Fibroblast of skin of left quadriceps (primary cell): ENCODE measurements around the gene POLL.
"Not testable (repeated sequence)": the region's sequence is repeated elsewhere in the genome, so short reads cannot be mapped to it uniquely, and the experiment has no call there.

ENCODE experiments used
- DNase-seq, 2 experiments: peaks; one replicate each; pipeline ENCODE4 v3.0.0-alpha.2; 2013; ENCODE audit warnings: low read depth in 2 of 2

Gene POLL

GRCh38 chr10:101587725-101588653 is at the start of gene POLL, which contains the start of gene DPCD:
Gene POLL (minus strand): TSS chr10:101588257. CDS start chr10:101587360, 897 bp downstream.
Gene DPCD (plus strand): TSS chr10:101588321. CDS start chr10:101588337, 16 bp downstream.
- DNase-seq = peak; percentile 86 to 87

GRCh38 chr10:101633510-101633909 is 45.5 kb upstream of the POLL start:
- not testable (repeated sequence) for DNase-seq

GRCh38 chr10:101631821-101632475 is 43.9 kb upstream of the POLL start:
- no peak for DNase-seq

- no peak for DNase-seq
These were observed 42.5 kb upstream of the POLL start for GRCh38 chr10:101630633-101630920.

- DNase-seq = no peak
These were observed 42.0 kb upstream of the POLL start for GRCh38 chr10:101629837-101630632.

GRCh38 chr10:101625821-101626412 is 37.9 kb upstream of the POLL start:
- DNase-seq = no peak

GRCh38 chr10:101624526-101625102 is 36.6 kb upstream of the POLL start:
- no peak for DNase-seq

GRCh38 chr10:101623528-101623927 is 35.5 kb upstream of the POLL start:
- no peak for DNase-seq

GRCh38 chr10:101619983-101620382 is 31.9 kb upstream of the POLL start:
- DNase-seq = no peak

- DNase-seq = no peak
These were observed 30.8 kb upstream of the POLL start for GRCh38 chr10:101618871-101619270.

- no peak for DNase-seq
These were observed 29.9 kb upstream of the POLL start for GRCh38 chr10:101617824-101618568.

GRCh38 chr10:101617102-101617823 is 29.2 kb upstream of the POLL start:
- no peak for DNase-seq

- no peak for DNase-seq
These were observed 28.5 kb upstream of the POLL start for GRCh38 chr10:101616415-101617101.

GRCh38 chr10:101615525-101616116 is 27.6 kb upstream of the POLL start:
- DNase-seq = no peak

GRCh38 chr10:101614663-101615524 is 26.8 kb upstream of the POLL start:
- no peak for DNase-seq

- no peak for DNase-seq
These were observed 25.6 kb upstream of the POLL start for GRCh38 chr10:101613646-101614045.

GRCh38 chr10:101612872-101613271 is 24.8 kb upstream of the POLL start:
- DNase-seq = no peak

- DNase-seq = no peak
These were observed 24.0 kb upstream of the POLL start for GRCh38 chr10:101612086-101612485.
